ENCODE measurements around the gene C3orf18.

DNA sequence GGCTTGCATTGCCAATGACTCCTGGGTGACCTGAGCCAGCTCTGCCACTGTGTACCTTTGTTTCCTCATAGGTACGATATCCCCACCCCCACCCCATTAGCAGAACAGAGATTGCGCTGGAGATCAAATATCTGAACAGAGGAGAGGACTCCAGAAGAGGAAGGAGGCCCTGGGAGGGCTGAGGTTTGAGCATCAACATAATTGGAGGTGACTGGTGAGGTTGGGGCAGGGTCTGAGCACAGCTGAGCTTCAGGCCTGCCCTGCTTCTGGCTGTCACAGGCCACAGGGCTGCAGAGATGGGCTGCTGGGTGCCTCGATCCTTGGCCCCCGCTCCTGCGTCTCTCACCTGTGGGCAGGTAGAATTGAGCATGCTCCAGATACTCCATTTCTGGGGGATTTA, 42.8 kb downstream of the C3orf18 start:
- TF ChIP-seq SIN3A (IDR thresholded peaks at IDR 0.05; ENCODE audit: borderline replicate concordance, low read depth, low read length) (no peak), EZH2phosphoT487 (IDR thresholded peaks at IDR 0.05; ENCODE audit: borderline replicate concordance, low read depth) (no peak), EP300 (IDR thresholded peaks at IDR 0.05; ENCODE audit: borderline replicate concordance in 1 of 2, low read depth in 1 of 2, low read length in 1 of 2) (no peak), CTCF (IDR thresholded peaks at IDR 0.05) (no peak), FOXM1 (IDR thresholded peaks at IDR 0.05; ENCODE audit: low read depth) (no peak), REST (IDR thresholded peaks at IDR 0.05; ENCODE audit: low read depth, low read length) (no peak), YY1 (IDR thresholded peaks at IDR 0.05; ENCODE audit: low read depth) (no peak), RFX5 (IDR thresholded peaks at IDR 0.05; ENCODE audit: low read length) (no peak), USF1 (IDR thresholded peaks at IDR 0.05; ENCODE audit: borderline replicate concordance, low read depth) (no peak), MXI1 (IDR thresholded peaks at IDR 0.05; ENCODE audit: low read depth, low read length) (no peak), FOXJ3 (CRISPR knock-in tag; IDR thresholded peaks at IDR 0.05) (no peak), TCF12 (IDR thresholded peaks at IDR 0.05) (no peak)
- TF ChIP-seq, protein P1, sequence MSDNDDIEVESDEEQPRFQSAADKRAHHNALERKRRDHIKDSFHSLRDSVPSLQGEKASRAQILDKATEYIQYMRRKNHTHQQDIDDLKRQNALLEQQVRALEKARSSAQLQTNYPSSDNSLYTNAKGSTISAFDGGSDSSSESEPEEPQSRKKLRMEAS (IDR thresholded peaks at IDR 0.05; ENCODE audit: low read depth), result no peak
